ENCODE results near the gene UCK2. TPM values are rescaled to one million over a fixed set of nuclear protein-coding genes. Genes with fewer than 3 reads are reported as not detected.

Gene UCK2
- total RNA-seq, 1 experiment from 2014 or later = 219 TPM

Other genes starting within 250 kb of the UCK2 start
- gene MGST3, start 196.4 kb upstream of the UCK2 start, total RNA-seq (2014; rRNA removed; shearing (Covaris generic)) = 156 and 158 TPM in 2 replicates
- 78.5 and 87.8 TPM in 2 replicates for gene ALDH9A1, start 129.1 kb upstream of the UCK2 start, total RNA-seq (2014; rRNA removed; shearing (Covaris generic))
- gene TMCO1, start 58.7 kb upstream of the UCK2 start, total RNA-seq (2014; rRNA removed; shearing (Covaris generic)) = 120 TPM in 2 replicates

Measured in NCI-H460 (cell line).